Measurements from ENCODE around the gene C17orf75.
A peak's percentile ranks its signal among the peaks of the same experiment; 100 is the strongest.
"Not testable (repeated sequence)": the region's sequence is repeated elsewhere in the genome, so short reads cannot be mapped to it uniquely, and the experiment has no call there.

The C17orf75 gene

GRCh38 chr17:32323811-32324491, 18.0 kb downstream of the C17orf75 start:
- no peak for TF ChIP-seq CTCF (IDR thresholded peaks at IDR 0.05; ENCODE audit: low read depth, low read length)
- no peak for DNase-seq (ENCODE audit: extremely low read depth, low read depth)

DNA sequence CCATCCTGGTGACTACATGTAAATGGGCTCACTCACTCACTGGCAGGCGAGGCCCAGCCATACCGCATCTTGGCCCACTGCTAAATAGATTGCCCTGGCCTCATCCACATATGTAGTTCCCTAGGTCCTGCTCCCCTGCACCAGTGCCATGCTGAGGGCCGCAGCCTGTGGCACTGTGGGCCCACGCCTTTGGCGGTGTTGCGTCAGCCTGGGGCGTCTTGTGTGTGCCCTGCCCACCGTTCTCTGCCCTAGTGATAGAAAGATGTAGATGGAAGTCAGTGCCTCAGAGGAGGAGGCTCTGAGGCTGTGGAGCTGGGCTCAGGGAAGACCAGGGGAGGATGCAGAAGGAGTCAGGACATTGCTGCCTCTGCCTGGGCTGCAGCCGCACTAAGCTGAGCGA, 18.9 kb downstream of the C17orf75 start:
- TF ChIP-seq CTCF (IDR thresholded peaks at IDR 0.05; ENCODE audit: low read depth, low read length), result no peak
- no peak for DNase-seq (ENCODE audit: extremely low read depth, low read depth)

DNA sequence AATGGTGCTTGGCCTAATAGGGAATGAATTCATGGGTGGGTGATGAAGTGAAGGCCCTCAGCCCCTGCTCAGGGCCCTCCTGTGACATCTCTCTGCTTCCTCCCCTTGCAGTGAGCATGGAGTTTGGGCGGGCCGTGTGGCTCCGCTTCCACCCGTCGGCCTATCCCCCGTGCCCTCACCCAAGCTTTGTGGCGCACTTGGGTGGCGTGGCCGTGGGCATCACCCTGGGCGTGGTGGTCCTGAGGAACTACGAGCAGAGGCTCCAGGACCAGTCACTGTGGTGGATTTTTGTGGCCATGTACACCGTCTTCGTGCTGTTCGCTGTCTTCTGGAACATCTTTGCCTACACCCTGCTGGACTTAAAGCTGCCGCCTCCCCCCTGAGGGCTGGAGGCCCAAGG, 21.1 kb downstream of the C17orf75 start:
- DNase-seq (ENCODE audit: extremely low read depth, low read depth), result no peak
- no peak for TF ChIP-seq CTCF (IDR thresholded peaks at IDR 0.05; ENCODE audit: low read depth, low read length)

DNA sequence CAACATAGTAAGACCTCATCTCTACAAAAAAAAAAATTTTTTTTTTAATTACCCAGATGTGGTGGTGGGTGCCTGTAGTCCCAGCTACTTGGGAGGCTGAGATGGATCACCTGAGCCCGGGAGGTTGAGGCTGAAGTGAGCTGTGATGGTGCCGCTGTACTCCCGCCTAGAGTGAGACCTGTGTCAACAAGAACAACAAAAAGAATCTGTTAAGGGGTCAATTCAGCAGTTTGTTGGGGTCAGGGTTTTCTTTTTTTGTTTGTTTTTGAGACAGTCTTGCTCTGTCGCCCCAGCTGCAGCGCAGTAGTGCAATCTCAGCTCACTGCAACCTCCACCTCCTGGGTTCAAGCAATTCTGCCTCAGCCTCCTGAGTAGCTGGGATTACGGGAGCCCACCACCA, 21.9 kb downstream of the C17orf75 start:
- DNase-seq (ENCODE audit: extremely low read depth, low read depth), result not testable (repeated sequence)

DNA sequence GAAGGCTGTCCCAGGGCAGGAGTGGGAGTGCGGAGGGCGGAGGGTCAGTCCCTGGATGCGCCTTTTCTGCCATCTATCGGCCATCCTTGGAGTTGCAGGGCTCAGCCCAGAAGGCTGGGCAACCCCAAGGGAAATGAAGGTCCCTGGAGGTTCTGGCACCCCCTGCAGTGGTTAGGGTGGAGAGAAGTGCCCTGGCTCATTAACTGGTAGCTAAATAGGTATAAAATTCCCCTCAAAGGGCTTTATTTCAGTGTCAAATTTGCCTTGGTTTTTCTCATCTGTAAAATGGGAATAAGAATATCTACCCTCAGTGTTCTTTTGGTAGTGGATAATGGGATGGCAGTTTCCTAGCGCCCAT, 22.4 kb downstream of the C17orf75 start:
- no peak for DNase-seq (ENCODE audit: extremely low read depth, low read depth)
- TF ChIP-seq CTCF (IDR thresholded peaks at IDR 0.05; ENCODE audit: low read depth, low read length), result peak; percentile 96

GRCh38 chr17:32318071-32318470, 23.9 kb downstream of the C17orf75 start:
- no peak for TF ChIP-seq CTCF (IDR thresholded peaks at IDR 0.05; ENCODE audit: low read depth, low read length)
- no peak for DNase-seq (ENCODE audit: extremely low read depth, low read depth)

DNA sequence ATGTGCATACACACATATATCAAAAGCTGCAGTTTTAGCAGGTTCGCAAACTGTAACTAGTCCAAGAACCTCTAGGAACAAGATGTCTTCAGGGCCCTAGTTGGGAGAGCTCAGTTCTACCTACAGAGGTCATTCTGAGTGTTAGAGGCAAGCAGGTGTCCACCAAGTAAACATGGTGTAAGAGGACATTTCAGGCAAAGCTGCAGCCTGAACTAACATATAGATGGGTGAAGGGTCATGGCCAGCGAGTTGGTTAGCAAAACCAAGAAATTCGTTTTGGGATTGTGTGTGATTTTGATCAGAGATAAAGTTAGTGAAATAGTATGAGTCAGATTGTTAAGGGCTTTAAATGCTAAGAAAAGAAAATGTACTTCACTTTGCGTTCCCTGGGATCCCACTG, 24.6 kb downstream of the C17orf75 start:
- no peak for TF ChIP-seq CTCF (IDR thresholded peaks at IDR 0.05; ENCODE audit: low read depth, low read length)
- no peak for DNase-seq (ENCODE audit: extremely low read depth, low read depth)

DNA sequence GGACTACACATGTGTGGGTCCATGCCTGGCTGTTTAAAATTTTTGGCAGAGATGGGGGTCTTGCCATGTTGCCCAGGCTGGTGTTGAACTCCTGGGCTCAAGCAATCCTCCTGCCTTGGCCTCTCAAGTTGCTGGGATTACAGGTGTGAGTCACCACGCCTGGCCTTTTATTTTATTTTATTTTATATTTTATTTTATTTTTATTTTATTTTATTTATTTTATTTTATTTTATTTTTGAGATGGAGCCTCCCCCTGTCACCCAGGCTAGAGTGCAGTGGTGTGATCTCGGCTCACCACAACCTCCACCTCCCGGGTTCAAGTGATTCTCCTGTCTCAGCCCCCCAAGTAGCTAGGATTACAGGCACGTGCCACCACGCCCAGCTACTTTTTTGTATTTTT, 25.3 kb downstream of the C17orf75 start:
- DNase-seq (ENCODE audit: extremely low read depth, low read depth), result not testable (repeated sequence)

Measured in AG09319 (cell line).